Spleen (tissue), 7 donors: ENCODE measurements around the gene OR13C8.

Experiments used
- CTCF ChIP-seq, 11 experiments: fragments of 200-600 bp in 7 of 11; fragments of 450-650 bp in 4 of 11; sonication (generic) in 4 of 11; IDR thresholded peaks in 8 of 11; conservative IDR thresholded peaks in 3 of 11; 1 replicate in 7 of 11; 2 replicates in 4 of 11; pipeline versions ENCODE4 v1.4.0 to v1.8.0; 2016 to 2021; ENCODE audit warnings: antibody characterized with exemption in 11 of 11, inconsistent platforms in 4 of 11, mild to moderate bottlenecking in 1 of 11
- POLR2AphosphoS5 ChIP-seq, 3 donors: sonication (generic); formaldehyde crosslinking; IDR thresholded peaks; one replicate each; pipeline ENCODE4 v1.5.1; 2017; ENCODE audit warnings: antibody characterized with exemption in 3 of 3
- donor health status: DM: no; HTN: no; CAD: no; lungs with moderate emphysema.
- donor health status: DM: no; HTN: no; CAD: no.
- donor health status: DM: no; HTN: no; CAD: no.

- no peak for TF ChIP-seq CTCF (IDR thresholded peaks at IDR 0.05 in 8 of 11, conservative IDR thresholded peaks at IDR 0.05 in 3 of 11)
- TF ChIP-seq POLR2AphosphoS5 (IDR thresholded peaks at IDR 0.05), result no peak
These were observed 41.9 kb upstream of the OR13C8 start, which contains the start of gene OR13C4 for GRCh38 chr9:104527109-104527508.
